Psoas muscle (tissue), 8 donors: ENCODE data around the gene ADARB1. TPM values are rescaled to one million over a fixed set of nuclear protein-coding genes. Genes with fewer than 3 reads are reported as not detected.

Source experiments
- ATAC-seq, 4 donors: fragments of 200-7000 bp; cut with Tn5 transposase; one replicate each; pipeline ENCODE4 v1.9.1; 2020; ENCODE audit warnings: moderate library complexity in 3 of 4, mild to moderate bottlenecking in 2 of 4
- DNase-seq, 2 donors: peaks; one replicate each; pipeline ENCODE4 v3.0.0-alpha.2; 2020
- H3K27ac ChIP-seq: fragments of 200-600 bp; one replicate; pipeline ENCODE4 v1.8.0; 2022
- H3K27me3 ChIP-seq, 3 donors: fragments of 200-600 bp in 1 of 3; one replicate each; pipeline versions ENCODE4 v1.6.1 to v1.8.0; 2013 to 2022; ENCODE audit warnings: low read length in 2 of 3, mild to moderate bottlenecking in 2 of 3, moderate library complexity in 1 of 3; ENCODE audit not compliant: insufficient read depth in 3 of 3
- H3K36me3 ChIP-seq, 2 donors: fragments of 200-600 bp in 1 of 2; one replicate each; pipeline versions ENCODE4 v1.6.1 to v1.8.0; 2013 to 2022; ENCODE audit warnings: low read depth in 1 of 2, mild to moderate bottlenecking in 1 of 2, moderate library complexity in 1 of 2; ENCODE audit not compliant: insufficient read depth in 1 of 2
- H3K4me1 ChIP-seq: fragments of 200-600 bp; one replicate; pipeline ENCODE4 v1.8.0; 2022
- H3K4me3 ChIP-seq: fragments of 200-600 bp; one replicate; pipeline ENCODE4 v1.8.0; 2022; ENCODE audit warnings: mild to moderate bottlenecking
- H3K9me3 ChIP-seq: fragments of 200-600 bp; one replicate; pipeline ENCODE4 v1.8.0; 2022
- WGBS, 3 donors: extraction: QIAGEN DNeasy Blood & Tissue Kit; methylation state at CpG; one replicate each; pipeline versions ENCODE4 v1.1.6 to v1.1.7; 2013; 5-methylcytosine and 5-hydroxymethylcytosine counted together
- intact Hi-C, 2 donors: fragments of 100-400 bp; cut with DNase I; formaldehyde crosslinking; loops; one replicate each; pipeline versions ENCODE4 v1.11.0 to v1.14.2; 2022
- polyA plus RNA-seq, 3 donors: library from polyadenylated mRNA; stranded (reverse); fragments of 200-250 nt; gene quantifications; one replicate each; pipeline ENCODE4 v1.2.3, GENCODE V29; 2013
- total RNA-seq, 4 donors: library from RNA; stranded (reverse); fragmentation: NEBNext Ultra II Directional in 2 of 4; extraction: Animal tissue kit (Norgen Biotek cat#: 25700) in 2 of 4; gene quantifications; one replicate each; pipeline versions ENCODE4 v1.2.1 to v1.2.4, GENCODE V29; 2021 to 2023
- TF ChIP-seq, protein P1 (sequence below): fragments of 200-600 bp; IDR thresholded peaks from one replicate; pipeline ENCODE4 v1.8.0; 2022; ENCODE audit warnings: antibody characterized with exemption
- donor health status: healthy with polysubstance abuse.
- donor health status: DM: no; HTN: no; CAD: no; lungs with moderate emphysema.
- donor health status: Bipolar disorder and iron deficiency.
- donor health status: healthy.
- donor health status: DM: yes; HTN: yes; CAD: no.
- donor health status: DM: no; HTN: no; CAD: no.
- donor health status: DM: no; HTN: no; CAD: no.
- donor health status: DM: yes; HTN: yes; CAD: no.

ADARB1 gene
- total and polyA plus RNA-seq, 7 donors = 3.8 to 22.7 (median 6.9) TPM

DNA sequence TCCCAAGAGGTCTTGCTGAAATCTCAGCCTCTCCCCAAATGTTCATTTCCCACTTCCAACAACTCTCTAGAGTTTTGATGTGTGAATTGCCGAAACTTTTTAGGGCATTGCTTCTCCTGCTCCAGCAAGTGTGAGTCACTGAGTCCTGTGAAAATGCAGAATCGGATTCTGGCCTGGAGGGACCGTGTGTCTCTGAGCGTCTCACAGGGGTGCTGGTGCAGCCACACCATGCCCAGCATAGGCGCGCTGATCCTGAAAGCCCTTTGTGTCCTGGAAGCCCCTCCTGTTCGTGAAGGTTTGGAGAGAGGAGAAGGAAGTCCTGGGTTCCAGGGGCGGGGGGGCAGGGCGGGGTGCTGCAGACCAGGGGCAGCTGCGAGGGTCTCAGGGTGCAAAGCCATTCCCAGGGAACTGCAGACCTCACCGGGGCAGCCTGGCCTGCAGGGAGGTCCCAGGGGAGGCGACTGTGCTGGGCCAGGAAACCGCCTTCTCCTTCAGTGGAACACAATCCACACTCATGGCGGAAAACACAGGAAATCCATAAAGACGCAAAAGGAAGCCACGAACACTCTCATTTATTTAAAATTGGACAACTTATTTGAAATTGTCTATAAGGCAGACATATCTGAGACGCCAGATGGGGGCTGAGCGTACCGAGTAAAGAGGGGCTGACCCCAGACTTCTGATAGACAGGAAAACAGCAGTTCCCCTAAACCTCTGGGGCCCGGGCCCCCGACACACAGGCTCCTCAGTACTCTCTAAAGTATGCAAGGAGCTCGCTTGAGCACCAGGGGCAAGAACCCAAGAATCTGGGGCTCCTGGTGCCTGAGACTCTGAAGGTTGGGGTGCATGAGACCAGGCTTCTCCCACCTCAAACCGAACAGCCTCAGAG lies 43.5 kb upstream of the ADARB1 start:
- intact Hi-C loops = loop anchor here in 1 of 2 donors (5.0 kb wide), 1 partner anchor 74 kb away; no protein-coding TSS in a partner anchor
- H3K27ac ChIP-seq = peak overlapping the region; percentile 9
- no peaks in the 10 kb centered on the region for H3K9me3 ChIP-seq
- no peaks in the 10 kb centered on the region for H3K36me3 ChIP-seq
- DNase-seq (peak in 1 of 2 donors; percentile 54), ATAC-seq (no peak)
- H3K27me3 ChIP-seq = no peaks in the 10 kb centered on the region
- TF ChIP-seq, protein P1, sequence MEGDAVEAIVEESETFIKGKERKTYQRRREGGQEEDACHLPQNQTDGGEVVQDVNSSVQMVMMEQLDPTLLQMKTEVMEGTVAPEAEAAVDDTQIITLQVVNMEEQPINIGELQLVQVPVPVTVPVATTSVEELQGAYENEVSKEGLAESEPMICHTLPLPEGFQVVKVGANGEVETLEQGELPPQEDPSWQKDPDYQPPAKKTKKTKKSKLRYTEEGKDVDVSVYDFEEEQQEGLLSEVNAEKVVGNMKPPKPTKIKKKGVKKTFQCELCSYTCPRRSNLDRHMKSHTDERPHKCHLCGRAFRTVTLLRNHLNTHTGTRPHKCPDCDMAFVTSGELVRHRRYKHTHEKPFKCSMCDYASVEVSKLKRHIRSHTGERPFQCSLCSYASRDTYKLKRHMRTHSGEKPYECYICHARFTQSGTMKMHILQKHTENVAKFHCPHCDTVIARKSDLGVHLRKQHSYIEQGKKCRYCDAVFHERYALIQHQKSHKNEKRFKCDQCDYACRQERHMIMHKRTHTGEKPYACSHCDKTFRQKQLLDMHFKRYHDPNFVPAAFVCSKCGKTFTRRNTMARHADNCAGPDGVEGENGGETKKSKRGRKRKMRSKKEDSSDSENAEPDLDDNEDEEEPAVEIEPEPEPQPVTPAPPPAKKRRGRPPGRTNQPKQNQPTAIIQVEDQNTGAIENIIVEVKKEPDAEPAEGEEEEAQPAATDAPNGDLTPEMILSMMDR = no peak
- 65 to 73% (median 73%) methylated on average over 23 of the region's 23 CpGs for WGBS, 3 donors
- H3K4me3 ChIP-seq = no peak overlapping the region
- peaks cover 23% of the 10 kb centered on the region for H3K4me1 ChIP-seq

DNA sequence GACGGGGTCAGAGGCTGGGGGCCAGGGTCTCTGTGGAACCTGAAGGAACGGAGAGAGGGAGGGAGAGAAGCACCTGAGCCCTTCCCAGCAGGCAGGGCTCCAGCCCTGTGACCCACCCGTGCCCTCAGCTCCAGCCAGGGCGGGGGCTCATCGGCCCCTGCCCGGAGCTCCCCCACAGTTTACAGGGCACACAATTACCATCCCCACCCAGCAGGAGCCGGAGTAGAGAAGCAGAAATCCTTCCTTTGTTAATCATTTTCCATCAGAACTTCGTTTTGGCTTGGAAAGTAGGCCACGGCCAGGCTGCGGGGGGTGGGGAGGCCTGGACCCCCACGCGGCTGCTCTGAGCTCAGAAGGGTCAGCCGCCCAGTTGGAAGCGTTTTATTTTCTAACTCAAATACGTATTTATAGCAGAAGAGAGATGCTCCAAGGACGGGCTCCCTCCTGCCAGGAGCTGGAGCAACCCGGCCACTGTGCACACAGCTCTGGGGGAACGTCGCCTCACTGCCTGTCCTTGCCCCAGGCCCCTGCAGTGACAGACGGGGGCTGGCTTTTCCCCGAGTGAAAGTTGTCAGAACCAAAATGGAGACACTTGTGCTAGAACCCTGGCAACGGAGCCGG lies 42.7 kb upstream of the ADARB1 start:
- Histone ChIP-seq H3K36me3 (no peaks in the 10 kb centered on the region), H3K9me3 (no peaks in the 10 kb centered on the region), H3K4me3 (no peak overlapping the region), H3K4me1 (peaks cover 23% of the 10 kb centered on the region), H3K27ac (no peak overlapping the region), H3K27me3 (no peaks in the 10 kb centered on the region)
- no peak for ATAC-seq
- intact Hi-C loops = loop anchor here in 1 of 2 donors (5.0 kb wide), 1 partner anchor 74 kb away; no protein-coding TSS in a partner anchor
- no peak for DNase-seq
- 85 to 92% (median 85%) methylated on average over 23 of the region's 23 CpGs for WGBS, 3 donors
- TF ChIP-seq, protein P1 = no peak

DNA sequence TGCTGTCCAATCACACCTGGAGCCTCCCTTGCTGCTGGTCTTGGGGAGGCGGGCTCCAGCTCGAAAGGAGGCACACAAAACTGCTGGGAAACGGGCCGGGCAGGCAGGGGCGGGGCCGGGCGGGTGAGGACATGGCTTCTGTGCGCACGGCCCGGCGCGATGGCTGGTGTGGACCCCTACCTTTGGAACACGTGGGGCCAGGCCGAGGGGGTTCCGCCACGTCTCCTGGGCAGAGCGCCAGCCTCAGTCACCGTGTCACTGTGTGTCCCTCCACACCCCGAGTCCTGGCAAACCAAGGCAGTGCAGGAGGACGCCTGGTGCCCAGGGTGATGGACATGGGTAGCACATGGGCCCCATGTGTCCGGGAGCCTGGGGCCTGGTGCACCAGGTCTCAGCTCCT lies 42.0 kb upstream of the ADARB1 start:
- no peak for DNase-seq
- Histone ChIP-seq H3K9me3 (no peaks in the 10 kb centered on the region), H3K27me3 (no peaks in the 10 kb centered on the region), H3K27ac (no peak overlapping the region), H3K36me3 (no peaks in the 10 kb centered on the region), H3K4me1 (peaks cover 23% of the 10 kb centered on the region), H3K4me3 (no peak overlapping the region)
- intact Hi-C loops = loop anchor here in 1 of 2 donors (5.0 kb wide), 1 partner anchor 75 kb away; no protein-coding TSS in a partner anchor
- 93 to 95% (median 94%) methylated on average over 21 of the region's 21 CpGs for whole genome bisulfite sequencing, 3 donors
- ATAC-seq = no peak
- TF ChIP-seq, protein P1 = no peak

DNA sequence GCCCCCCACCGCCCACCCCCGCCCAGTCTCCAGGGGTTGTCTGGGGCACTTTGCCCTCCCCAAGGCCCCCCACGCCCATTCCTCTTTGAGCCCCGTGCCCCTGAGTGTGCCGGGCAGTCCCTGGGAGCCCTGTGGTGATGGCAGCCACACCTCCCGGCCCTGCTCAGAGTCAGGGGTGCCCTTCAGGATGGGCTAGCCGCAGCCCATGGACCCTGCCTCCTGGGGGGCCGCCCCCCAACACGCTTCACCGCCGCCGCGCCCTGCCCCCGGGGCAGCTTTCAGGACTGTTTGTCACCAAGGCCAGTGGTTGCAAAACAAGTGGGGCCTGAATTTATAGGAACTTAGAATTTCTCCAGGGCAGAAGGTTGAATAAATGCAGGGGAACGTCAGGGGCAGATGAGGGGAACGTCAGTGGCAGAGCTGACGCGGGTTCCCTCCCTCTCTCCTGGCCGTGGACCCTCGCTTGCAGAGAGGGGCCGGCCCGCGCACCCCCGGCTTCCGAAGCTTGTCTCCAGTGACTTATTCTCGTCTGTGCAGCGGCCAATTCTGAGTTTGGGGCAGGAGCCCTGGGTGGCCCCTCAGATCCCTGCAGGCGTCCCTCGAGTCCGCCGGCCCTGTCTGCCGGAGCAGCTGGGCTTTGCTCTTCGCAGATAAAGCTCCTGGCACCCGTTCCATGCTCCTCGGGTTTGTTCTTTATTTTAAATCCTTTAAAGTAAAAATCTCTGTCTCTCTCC lies 41.2 kb upstream of the ADARB1 start:
- peaks cover 23% of the 10 kb centered on the region for H3K4me1 ChIP-seq
- DNase-seq = peak in 1 of 2 donors; percentile 58
- no peak for ATAC-seq
- peak overlapping the region; percentile 74 for H3K27ac ChIP-seq
- TF ChIP-seq, protein P1 = no peak
- no peaks in the 10 kb centered on the region for H3K27me3 ChIP-seq
- peak overlapping the region; percentile 33 for H3K4me3 ChIP-seq
- WGBS, 3 donors = 70 to 75% (median 73%) methylated on average over 35 of the region's 35 CpGs
- H3K9me3 ChIP-seq = no peaks in the 10 kb centered on the region
- H3K36me3 ChIP-seq = no peaks in the 10 kb centered on the region
- intact Hi-C loops = loop anchor here in 1 of 2 donors (5.0 kb wide), 1 partner anchor 76 kb away; no protein-coding TSS in a partner anchor
